Fibroblast of villous mesenchyme (primary cell): ENCODE measurements around the gene TOPAZ1. TPM values are rescaled to one million over a fixed set of nuclear protein-coding genes. Genes with fewer than 3 reads are reported as not detected.
"Not testable (repeated sequence)": the region's sequence is repeated elsewhere in the genome, so short reads cannot be mapped to it uniquely, and the experiment has no call there.

Experiments used
- DNase-seq: peaks from one replicate; pipeline ENCODE4 v3.0.0-alpha.2; 2010; ENCODE audit warnings: low read depth
- H3K4me3 ChIP-seq: 2 replicates; pipeline ENCODE4 v1.5.1; 2011; ENCODE audit warnings: low read depth, mild to moderate bottlenecking, low read length
- CTCF ChIP-seq: IDR thresholded peaks from 2 replicates; pipeline ENCODE4 v1.5.1; 2012; ENCODE audit warnings: low read depth, mild to moderate bottlenecking, low read length; ENCODE audit not compliant: insufficient read depth
- total RNA-seq: library from RNA; depleted of rRNA; stranded (reverse); fragments of >200 nt; gene quantifications from 2 replicates; pipeline ENCODE4 v1.2.3, GENCODE V29; 2012

Gene TOPAZ1
- total RNA-seq, 1 donor: not detected

DNA sequence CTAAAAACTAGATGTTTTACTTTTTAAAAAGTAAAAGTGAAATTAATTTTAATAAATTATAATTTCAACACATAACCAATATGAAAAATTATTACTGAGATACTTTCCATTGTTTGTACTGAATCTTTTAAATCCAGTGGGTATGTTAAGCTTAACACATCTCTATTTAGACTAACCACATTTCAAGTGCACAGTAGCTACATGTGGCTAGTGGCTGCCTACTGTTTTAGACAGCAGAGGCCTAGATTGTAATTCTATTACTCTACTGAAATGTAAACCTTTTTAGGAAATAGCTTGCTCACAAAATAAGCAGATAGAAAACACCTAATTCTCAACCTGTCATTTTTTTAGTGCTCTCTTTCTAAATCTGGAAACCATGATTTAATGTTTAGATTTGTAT lies 101.7 kb downstream of the TOPAZ1 start:
- no peak for TF ChIP-seq CTCF
- DNase-seq: no peak
- H3K4me3 ChIP-seq: no peak overlapping the region

DNA sequence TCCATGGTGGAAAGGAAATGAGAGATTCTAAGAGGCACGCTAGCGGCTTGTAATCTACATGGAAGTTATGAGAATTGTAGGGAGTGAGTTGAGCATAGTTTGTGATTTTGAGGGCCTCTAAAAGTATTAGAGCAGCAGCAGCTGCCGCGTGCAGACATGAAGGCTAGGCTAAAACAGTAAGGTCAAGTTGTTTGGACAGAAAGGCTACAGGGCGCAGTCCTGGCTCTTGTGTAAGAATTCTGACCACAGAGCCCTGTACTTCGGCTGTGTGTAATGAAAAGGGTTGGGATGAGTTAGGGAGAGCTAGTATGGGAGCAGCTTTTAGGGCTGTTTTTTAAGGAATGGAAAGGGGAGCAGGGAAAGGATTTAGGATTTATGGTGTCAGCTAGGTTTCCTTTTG lies 104.9 kb downstream of the TOPAZ1 start:
- H3K4me3 ChIP-seq: not testable (repeated sequence)
- peak; percentile 85 for DNase-seq

GRCh38 chr3:44348993-44349392 lies 107.3 kb downstream of the TOPAZ1 start:
- DNase-seq: peak; percentile 55
- TF ChIP-seq CTCF: no peak
- H3K4me3 ChIP-seq: no peak overlapping the region

GRCh38 chr3:44353355-44353924 lies 111.8 kb downstream of the TOPAZ1 start:
- TF ChIP-seq CTCF: no peak
- no peak overlapping the region for H3K4me3 ChIP-seq
- no peak for DNase-seq

GRCh38 chr3:44355362-44356033 lies 113.8 kb downstream of the TOPAZ1 start:
- DNase-seq: peak; percentile 95
- H3K4me3 ChIP-seq: no peak overlapping the region
- TF ChIP-seq CTCF: no peak

DNA sequence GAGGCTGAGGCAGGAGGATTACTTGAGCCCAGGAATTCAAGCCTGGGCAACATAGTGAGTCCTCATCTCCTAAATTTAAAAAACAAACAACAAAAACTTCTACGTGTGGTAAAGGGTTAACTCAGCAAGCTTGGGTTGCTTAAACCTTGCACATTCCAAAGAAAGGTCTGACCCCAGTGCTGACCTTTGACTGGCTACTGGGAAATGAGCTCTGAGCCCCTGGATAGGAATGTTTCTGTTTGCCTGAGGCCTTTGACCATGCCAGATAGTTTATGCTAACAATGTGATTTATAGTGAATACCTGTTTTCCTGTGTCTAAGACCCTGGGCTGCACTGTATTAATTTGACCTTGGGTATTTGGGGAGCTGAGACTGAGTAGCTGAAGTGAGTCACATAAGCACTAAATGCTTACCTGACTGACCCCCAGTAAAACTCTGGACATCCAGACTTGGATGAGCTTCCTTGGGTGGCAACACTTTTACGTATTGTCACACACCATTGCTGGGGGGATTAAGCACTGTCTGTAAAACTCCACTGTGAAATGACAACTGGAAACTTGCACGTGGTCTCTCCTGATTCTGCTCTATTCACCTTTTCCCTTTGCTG lies 117.6 kb downstream of the TOPAZ1 start:
- peak; percentile 56 for DNase-seq
- no peak overlapping the region for H3K4me3 ChIP-seq
- no peak for TF ChIP-seq CTCF

- no peak for DNase-seq
- TF ChIP-seq CTCF: no peak
- no peak overlapping the region for H3K4me3 ChIP-seq
Measured at GRCh38 chr3:44363591-44363990, 121.9 kb downstream of the TOPAZ1 start.
